ENCODE measurements around the gene METTL26. TPM values are rescaled to one million over a fixed set of nuclear protein-coding genes. Genes with fewer than 3 reads are reported as not detected.

METTL26 gene
- total RNA-seq = 99.1 and 106 TPM in 2 replicates

DNA sequence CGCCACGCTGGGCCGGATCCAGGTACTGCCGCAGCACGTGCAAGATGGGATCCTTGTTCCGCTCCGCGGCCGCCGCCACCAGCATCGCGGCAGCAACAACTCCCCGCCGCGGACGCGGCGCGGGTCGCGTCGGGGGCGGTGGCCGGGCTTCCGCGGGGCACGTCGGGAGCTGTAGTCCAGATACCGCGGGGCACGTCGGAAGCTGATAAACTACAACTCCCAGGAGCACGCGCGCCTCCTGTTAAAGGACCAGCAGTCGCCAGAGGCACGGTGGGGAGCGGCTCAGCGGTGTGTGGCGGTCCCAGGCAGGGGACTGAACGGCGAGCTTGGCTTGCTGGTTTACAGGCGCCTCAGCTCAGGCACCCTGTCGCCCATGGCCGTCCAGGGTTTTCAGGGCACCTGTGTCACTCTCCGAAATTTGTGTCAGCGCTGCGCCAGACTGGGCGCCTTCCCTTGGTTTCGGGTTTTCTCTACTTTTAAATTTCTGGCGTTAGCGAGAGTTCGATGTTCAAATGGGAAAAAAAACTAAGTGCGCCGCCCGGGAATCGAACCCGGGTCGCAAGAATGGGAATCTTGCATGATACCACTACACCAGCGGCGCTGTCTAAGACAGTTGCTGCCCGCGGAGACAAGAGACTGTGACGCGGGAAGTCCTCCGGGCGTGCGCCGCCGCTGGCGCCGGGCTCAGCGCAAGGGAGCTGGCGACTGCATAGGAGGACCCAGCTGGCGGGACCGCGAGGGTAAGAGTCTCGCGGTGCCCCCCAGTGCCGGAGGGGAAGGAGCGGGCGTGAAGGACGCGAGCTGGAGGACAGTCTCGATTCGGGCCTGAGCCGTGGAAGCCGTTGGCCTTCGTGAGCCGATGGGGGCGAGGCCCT, at the start of gene METTL26:
Gene METTL26 (minus strand): TSS at position 100 of the 875 bp plus-strand sequence. CDS start 15 bp downstream, at position 85.

DNA sequence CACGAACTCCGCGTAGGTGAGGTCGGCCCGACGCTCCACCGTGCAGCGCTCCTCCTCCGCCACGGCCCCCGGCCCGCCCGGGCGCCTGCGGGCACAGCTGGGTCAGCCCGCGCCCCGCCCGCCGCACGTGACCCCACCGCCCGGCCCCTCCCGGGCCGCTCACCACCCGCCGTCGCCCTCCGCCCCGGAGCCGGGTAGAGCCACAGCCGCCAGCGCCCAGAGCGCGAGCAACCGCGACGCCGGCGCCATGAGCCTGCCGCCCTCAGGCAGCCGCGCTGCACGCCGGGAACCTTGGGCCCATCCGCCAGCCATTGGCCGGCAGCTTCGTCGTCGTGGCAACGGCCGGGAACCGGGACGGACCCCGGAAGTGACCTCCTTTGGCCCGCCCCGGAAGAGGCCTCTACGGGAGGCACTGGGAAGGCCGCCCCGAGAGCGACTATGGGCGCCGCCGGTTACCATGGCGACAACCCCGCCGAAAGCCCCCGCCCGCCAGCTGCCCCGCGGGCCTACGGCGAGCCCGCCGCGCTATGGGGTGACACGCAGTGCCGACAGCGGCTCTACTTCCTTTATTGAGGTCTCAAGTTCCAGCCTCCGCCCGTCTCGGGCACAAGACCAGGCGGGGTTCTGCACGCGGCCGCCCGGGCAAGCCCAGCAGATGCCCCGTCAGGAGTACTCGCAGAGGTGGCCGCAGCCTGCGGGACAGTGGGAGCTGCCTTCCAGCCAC, 48.1 kb upstream of the METTL26 start, which contains the start of gene JMJD8:
Gene JMJD8 (minus strand): TSS at position 264 of the 724 bp plus-strand sequence. CDS start 15 bp downstream, at position 249.

DNA sequence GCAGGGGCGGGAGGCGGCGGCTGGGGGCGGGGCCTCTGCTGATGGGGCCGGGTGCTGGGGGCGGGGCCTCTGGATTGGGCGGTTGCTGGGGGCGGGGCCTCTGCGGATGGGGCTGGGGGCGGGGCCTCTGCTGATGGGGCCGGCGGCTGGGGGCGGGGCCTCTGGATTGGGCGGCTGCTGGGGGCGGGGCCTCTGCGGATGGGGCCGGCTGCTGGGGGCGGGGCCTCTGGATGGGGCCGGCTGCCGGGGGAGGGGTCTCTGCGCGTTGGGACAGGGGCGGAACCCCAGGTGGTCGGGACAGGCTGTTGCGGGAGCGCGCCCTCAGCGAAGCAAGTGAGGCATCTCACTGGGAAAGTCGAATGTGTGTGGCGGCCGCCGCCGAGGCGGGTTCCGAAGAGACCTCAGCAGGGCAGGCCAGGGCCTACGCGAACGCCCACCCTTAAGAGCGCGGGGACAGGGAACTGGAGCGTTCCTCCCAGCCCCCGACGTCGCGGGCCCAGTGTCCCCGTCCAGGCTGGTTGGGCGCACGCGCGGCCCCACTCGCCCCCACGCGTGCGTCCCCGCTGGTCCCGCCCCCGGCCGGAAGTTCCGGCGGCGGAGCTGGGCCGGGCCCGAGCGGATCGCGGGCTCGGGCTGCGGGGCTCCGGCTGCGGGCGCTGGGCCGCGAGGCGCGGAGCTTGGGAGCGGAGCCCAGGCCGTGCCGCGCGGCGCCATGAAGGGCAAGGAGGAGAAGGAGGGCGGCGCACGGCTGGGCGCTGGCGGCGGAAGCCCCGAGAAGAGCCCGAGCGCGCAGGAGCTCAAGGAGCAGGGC, 43.9 kb upstream of the METTL26 start, which contains the start of gene STUB1:
Gene STUB1 (plus strand): TSS at position 597 of the 811 bp plus-strand sequence. CDS start 116 bp downstream, at position 713.

DNA sequence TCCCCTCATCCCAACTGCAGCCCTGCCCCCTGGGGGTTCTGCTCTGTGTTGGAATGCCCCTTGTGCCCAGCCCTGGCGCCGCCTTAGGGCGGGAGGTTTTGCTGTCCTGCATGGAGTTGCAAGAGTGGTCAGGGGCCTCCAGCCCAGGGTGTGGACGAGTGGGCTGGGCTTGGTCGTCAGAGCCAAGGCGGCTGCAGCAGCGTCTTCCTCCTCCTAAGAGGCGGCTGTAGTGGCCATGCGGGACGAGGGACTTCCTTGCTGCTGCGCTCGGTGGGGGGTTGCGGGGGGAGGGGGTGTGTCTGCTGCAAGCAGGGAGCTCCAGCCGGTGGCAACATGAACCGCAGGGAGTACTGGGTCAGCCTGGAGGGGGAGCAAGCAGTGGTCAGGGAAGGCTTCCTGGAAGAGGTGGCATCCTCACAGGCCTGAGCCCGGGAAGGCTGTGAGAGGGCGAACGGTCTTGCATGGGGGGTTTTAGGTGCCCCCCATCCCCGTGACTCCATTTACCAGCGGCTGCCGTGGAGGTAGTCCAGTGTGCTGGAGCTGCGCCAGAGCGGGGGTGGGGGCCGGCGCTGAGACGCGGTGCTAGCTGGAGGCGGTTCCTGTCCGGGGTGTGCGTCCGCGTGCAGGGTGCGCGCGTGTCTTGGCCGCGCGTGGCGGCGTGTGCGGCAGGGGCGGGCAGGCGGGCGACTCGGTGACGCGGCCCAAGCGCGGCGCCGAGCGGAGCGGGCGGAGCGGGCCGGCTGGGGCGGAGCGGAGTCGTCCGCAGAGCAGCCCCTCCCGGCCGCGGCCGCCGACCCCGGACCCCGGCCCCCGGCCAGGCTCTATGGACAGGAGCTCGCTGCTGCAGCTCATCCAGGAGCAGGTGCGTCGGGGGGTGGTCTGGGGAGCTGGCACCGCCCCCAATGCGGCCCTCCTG, 39.1 kb upstream of the METTL26 start, which contains the start of gene RHBDL1:
Gene RHBDL1 (plus strand): TSS at position 704 of the 916 bp plus-strand sequence. CDS start 120 bp downstream, at position 824.

DNA sequence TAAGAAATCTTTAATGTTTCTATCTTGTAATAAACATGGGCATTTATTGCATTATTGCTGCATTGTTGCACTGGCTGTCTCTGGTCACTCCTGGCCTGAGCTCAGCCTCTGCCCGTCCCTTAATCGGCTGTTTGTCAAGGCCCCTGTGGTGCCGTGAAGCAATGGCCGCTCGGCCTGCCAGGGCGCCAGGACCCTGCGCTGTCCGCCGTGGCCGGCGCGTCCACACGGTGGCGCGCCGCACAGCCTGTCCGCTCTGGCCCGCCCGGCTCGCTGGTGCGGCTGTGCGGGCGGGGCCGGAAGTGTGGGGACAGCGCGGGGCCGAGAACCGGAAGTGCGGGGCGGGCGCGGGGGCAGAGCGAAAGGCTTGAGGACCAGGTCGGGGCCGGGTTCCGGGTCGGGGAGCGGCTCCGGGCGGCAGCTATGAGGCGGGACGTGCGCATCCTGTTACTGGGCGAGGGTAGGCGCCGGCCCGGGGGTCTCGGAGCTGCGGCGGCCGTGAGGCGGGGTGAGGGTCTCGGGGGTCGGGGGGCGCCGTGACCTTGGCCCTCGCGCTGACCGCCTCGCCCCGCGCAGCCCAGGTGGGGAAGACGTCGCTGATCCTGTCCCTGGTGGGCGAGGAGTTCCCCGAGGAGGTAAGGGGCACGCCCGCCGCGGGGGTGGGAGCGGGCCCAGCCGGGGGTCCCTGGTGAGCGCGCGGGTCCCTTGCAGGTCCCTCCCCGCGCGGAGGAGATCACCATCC, 31.8 kb upstream of the METTL26 start, which contains the start of gene RHOT2:
Gene RHOT2 (plus strand): TSS at position 353 of the 739 bp plus-strand sequence. CDS start 68 bp downstream, at position 421.

DNA sequence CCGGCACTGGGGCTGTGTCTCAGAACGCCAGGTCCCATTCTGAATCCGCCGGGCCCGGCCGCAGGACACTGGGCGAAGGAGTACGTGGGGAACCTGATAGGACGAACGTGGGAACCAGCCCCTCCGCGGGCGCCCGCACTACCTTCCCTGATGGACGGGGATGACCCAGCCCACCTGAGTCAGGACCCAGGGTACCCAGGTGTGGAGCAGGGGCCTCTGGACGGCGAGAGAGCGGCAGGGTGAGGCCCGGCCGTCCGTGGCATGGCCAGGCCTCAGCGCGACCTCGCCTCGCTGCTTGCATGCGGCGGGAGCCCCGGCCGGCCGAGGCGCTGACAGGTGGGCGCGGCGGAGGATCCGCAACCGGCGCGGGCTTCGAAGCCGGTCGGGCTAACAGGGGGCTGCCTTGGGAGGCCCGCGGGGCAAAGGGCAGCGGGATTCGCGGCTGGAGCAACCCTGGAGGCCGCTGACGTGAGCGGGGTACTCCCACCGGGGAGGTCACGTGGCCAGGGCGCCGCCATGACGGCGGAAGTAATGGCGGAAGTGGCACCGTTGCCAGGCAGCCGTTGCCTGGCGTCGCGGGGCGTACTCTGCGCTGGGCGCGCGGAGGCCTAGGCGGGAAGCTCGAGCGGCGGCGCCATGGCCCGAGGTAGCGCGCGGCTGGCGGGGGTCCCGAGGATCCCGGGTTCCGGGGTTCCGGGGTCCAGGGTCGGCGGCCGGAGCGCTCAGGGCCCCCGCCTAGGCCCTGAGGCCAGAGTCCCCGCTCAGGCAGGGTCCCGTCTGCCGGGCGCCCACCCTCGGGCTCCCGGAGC, 12.9 kb upstream of the METTL26 start, which contains the start of gene WDR90:
Gene WDR90 (plus strand): TSS at position 585 of the 809 bp plus-strand sequence. CDS start 52 bp downstream, at position 637.

DNA sequence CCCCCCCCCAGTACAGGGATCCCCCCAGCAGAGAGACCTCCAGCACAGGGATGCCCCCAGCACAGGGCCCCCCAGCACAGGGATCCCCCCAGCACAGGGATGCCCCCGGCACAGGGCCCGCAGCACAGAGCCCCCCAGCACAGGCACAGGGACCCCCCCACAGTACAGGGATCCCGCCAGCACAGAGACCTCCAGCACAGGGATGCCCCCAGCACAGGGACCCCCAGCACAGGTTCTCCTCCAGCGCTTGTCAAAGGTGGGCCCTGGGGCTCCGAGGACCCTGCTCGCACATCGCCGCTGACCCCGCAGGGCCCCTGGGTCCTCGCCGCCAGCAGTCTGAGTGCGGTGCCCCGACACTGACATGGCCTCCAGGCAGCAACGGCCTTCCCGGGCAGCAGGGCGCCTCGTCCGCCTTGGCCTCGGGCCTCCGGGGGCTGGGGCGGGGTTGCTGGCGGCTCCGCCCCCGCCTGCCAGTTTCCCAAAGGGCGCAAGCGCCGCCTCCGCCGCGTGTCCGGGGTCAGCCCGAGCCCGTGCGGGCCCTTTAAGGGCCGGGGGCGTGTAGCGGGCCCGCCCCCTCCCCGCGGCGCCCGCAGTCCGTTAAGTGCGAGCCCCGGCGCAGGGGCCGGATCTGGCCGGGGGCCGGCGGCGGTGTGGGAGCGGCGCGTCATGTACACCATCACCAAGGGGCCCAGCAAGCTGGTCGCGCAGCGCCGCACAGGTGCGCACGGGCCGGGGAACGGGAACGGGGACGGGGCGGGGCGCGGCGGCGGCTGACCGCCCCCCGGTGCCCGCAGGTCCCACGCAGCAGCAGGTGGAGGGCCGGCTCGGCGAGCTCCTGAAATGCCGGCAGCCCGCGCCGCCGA, 5.5 kb upstream of the METTL26 start, which contains the start of gene MCRIP2:
Gene MCRIP2 (plus strand): TSS at position 503 of the 863 bp plus-strand sequence. CDS start 164 bp downstream, at position 667.

DNA sequence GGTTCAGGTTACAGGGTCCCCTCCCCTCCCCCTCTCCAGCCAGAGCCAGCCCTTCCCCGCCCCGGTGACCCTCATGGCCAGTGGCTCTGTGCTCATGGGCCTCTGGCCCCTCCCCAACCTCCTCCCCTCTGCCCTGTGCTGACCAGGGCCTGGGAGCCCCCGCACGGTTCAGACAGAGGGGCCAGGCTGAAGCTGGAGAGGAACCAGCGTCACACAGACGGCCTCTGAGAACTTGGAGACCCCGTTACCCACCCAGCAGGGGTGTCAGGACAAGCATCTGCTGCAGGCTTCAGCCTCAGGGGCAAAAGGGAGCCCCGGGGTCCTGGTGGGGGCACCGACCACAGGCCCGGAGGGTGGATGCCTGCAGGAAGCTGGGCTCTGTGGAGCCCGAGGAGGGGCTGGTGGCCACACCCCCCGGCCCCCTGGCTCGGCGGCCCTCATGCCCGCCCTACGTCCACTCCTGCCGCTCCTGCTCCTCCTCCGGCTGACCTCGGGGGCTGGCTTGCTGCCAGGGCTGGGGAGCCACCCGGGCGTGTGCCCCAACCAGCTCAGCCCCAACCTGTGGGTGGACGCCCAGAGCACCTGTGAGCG, 5.2 kb downstream of the METTL26 start, which contains the start of gene WFIKKN1:
Gene WFIKKN1 (plus strand): TSS at position 171 of the 591 bp plus-strand sequence. CDS start 269 bp downstream, at position 440.

DNA sequence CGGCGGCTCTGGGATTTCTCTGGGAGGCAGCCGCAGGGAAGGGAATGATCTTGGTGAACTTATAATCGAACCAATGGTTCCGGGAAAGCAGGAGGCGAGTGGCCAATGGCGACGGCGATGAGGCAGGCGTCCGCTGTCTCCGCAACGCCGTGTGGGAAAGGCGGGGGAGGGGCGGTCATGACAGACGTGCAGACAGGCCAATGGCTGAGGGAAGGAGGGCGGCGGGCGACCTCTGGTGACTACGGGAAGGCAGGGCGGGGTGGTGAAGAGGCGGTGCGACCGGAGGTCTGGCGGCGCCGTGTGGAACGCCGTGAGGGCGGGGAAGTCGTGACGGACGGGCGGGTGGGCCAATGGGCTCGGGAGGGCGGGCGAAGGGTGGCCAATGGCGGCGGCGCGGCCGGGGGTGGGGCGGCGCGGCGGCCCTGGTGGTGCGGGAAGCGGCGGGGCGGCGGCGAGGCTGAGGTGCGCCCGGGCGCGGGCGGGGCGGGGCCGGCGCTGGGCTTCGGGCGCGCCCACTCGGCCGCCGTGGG, 46.4 kb downstream of the METTL26 start, which contains the start of gene RAB40C:
Gene RAB40C (plus strand): TSS at position 409 of the 530 bp plus-strand sequence. CDS start 226 bp downstream, outside the sequence.

Other genes starting within 250 kb of the METTL26 start
- 96.1 and 115 TPM in 2 replicates for gene NME4, start 239.1 kb downstream of the METTL26 start, total RNA-seq
- 8.8 and 10.2 TPM in 2 replicates for gene DECR2, start 234.4 kb downstream of the METTL26 start, total RNA-seq
- gene RAB11FIP3, start 210.7 kb downstream of the METTL26 start, total RNA-seq = 23.2 and 27.8 TPM in 2 replicates
- 68.9 and 91.9 TPM in 2 replicates for gene CAPN15, start 108.6 kb downstream of the METTL26 start, total RNA-seq
- gene PRR35, start 75.9 kb downstream of the METTL26 start, total RNA-seq = 0.14 TPM in 1 of 2 replicates, not detected in the other
- 2.6 TPM in 2 replicates for gene NHLRC4, start 69.3 kb downstream of the METTL26 start, total RNA-seq
- gene PIGQ, start 66.3 kb downstream of the METTL26 start, total RNA-seq = 27.8 and 33.5 TPM in 2 replicates
- 15.3 and 16.5 TPM in 2 replicates for gene RAB40C, start 46.2 kb downstream of the METTL26 start, total RNA-seq
- gene WFIKKN1, start 5.3 kb downstream of the METTL26 start, total RNA-seq = 0.14 and 0.22 TPM in 2 replicates
- 11.5 and 16.6 TPM in 2 replicates for gene MCRIP2, start 5.5 kb upstream of the METTL26 start, total RNA-seq
- 12.3 and 22.6 TPM in 2 replicates for gene WDR90, start 13.1 kb upstream of the METTL26 start, total RNA-seq
- gene RHOT2, start 31.8 kb upstream of the METTL26 start, total RNA-seq = 56.5 and 67.4 TPM in 2 replicates
- 2.3 and 2.4 TPM in 2 replicates for gene RHBDL1, start 39.4 kb upstream of the METTL26 start, total RNA-seq
- gene STUB1, start 44.1 kb upstream of the METTL26 start, total RNA-seq = 91.5 and 131 TPM in 2 replicates
- 45.7 and 62.3 TPM in 2 replicates for gene JMJD8, start 48.0 kb upstream of the METTL26 start, total RNA-seq
- gene WDR24, start 54.1 kb upstream of the METTL26 start, total RNA-seq = 12.9 and 15.8 TPM in 2 replicates
- 0.22 TPM in 1 of 2 replicates, not detected in the other for gene FBXL16, start 69.5 kb upstream of the METTL26 start, total RNA-seq
- 10.1 and 40.1 TPM in 2 replicates for gene METRN, start 78.8 kb upstream of the METTL26 start, total RNA-seq
- gene ANTKMT, start 84.8 kb upstream of the METTL26 start, total RNA-seq = 25.4 and 30.6 TPM in 2 replicates
- 1.1 and 3.1 TPM in 2 replicates for gene CCDC78, start 90.1 kb upstream of the METTL26 start, total RNA-seq
- 8.3 and 23.4 TPM in 2 replicates for gene HAGHL, start 90.8 kb upstream of the METTL26 start, total RNA-seq
- gene CIAO3, start 104.7 kb upstream of the METTL26 start, total RNA-seq = 25.2 and 40.8 TPM in 2 replicates
- not detected in 2 replicates for gene MSLN, start 124.4 kb upstream of the METTL26 start, total RNA-seq
- gene RPUSD1, start 152.1 kb upstream of the METTL26 start, total RNA-seq = 33.3 and 54.4 TPM in 2 replicates
- 2.2 and 36.9 TPM in 2 replicates for gene CHTF18, start 152.3 kb upstream of the METTL26 start, total RNA-seq
- not detected in 2 replicates for gene GNG13, start 164.4 kb upstream of the METTL26 start, total RNA-seq